Measurements from ENCODE around the gene GGCX. TPM values are rescaled to one million over a fixed set of nuclear protein-coding genes. Genes with fewer than 3 reads are reported as not detected.

The GGCX gene
- total and polyA plus RNA-seq, 12 donors = 14.9 to 85.2 (median 44.1) TPM

DNA sequence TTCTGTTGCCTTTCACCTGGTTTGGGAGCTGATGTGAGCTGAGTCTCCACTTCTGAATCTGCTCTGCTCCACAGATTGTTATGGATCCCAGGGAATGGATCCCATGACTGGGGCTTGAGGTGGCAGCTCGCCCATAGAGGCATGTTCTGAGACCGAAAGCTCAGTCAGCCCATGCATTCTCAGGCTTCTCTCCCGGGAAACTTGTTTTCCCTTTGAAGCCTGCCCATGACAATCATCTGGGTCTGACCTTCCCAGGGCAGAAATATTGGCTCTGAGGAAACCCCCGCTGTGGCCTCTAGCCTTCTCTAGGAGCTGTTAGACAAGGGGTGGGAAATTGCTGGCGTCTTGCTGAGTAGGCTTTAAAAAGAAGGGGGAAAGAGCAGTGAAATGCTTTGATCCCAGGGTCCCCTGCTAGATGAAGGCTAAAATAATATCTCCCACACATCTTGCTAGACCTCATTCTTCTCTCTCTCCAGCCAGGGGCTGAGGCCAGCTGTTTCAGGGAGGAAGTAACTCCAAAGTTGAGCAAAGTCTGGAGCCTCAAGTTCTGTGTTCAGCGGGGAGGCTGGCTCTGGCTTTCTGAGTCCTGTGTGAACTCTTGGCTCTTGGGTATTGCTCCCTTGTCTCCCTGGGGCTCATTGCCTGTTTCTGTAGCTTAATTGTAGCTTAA is 18.1 kb upstream of the GGCX start:
- H3K9me3 ChIP-seq (replicated peaks in 1 of 3) = no peaks in the 10 kb centered on the region
- peak overlapping the region in 2 of 5 donors; percentile 71 to 86 for H3K27ac ChIP-seq
- no peaks in the 10 kb centered on the region for H3K27me3 ChIP-seq
- intact Hi-C loops (cut with DNase I) = no loop called here
- TF ChIP-seq, protein P1, sequence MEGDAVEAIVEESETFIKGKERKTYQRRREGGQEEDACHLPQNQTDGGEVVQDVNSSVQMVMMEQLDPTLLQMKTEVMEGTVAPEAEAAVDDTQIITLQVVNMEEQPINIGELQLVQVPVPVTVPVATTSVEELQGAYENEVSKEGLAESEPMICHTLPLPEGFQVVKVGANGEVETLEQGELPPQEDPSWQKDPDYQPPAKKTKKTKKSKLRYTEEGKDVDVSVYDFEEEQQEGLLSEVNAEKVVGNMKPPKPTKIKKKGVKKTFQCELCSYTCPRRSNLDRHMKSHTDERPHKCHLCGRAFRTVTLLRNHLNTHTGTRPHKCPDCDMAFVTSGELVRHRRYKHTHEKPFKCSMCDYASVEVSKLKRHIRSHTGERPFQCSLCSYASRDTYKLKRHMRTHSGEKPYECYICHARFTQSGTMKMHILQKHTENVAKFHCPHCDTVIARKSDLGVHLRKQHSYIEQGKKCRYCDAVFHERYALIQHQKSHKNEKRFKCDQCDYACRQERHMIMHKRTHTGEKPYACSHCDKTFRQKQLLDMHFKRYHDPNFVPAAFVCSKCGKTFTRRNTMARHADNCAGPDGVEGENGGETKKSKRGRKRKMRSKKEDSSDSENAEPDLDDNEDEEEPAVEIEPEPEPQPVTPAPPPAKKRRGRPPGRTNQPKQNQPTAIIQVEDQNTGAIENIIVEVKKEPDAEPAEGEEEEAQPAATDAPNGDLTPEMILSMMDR (IDR thresholded peaks at IDR 0.05) = no peak
- no peak for TF ChIP-seq POLR2A (IDR thresholded peaks at IDR 0.05)
- 51 to 70% (median 64%) methylated on average over 6 of the region's 6 CpGs for WGBS, 4 donors
- peak in 1 of 7 donors; percentile 35 for DNase-seq
- H3K4me3 ChIP-seq = peak overlapping the region in 1 of 4 donors; percentile 29
- H3K4me1 ChIP-seq (replicated peaks in 1 of 2) = peaks cover 15 to 22% of the 10 kb centered on the region in 2 donors
- no peaks in the 10 kb centered on the region for H3K36me3 ChIP-seq (replicated peaks in 1 of 2)

DNA sequence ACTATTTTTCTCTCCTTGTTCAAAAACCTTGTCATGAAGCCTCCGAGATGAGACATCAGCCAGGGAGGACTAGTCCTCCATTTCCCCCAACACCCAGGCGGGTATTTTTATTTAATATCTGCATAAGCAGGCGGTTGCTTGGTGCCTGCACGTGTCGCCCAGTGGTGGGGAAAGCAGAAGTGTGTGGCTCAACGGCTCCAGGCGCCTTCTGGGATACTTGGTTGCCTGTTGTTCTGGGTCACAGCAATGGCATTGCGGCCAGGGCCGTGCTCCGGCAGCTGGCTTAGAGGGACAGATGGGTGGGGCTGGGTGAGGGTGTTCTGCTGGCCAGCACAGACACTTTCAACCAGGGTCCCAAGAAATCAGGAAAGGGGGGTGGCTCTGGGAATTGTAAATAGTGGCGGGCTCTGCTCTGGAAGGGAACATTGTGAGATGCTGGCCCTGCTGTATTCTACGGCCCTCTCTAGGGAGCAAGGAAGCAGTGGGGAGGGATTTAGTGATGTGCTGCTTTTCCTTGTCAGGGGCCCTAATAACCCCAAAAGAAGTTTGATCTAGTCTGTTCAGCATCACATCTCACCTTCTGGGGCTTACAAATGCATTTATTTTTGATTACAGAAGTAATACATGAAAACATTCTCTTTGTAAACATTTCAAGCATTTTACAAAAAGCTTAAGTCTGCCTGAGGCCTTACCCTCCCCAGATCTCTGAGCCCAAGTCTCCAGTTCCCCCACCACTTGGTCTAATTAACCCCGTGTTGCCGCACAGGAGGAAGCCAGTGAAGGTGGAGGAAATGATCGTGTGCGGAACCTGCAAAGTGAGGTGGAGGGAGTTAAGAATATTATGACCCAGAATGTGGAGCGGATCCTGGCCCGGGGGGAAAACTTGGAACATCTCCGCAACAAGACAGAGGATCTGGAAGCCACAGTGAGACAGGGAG is 17.2 kb upstream of the GGCX start:
- H3K9me3 ChIP-seq (replicated peaks in 1 of 3) = no peaks in the 10 kb centered on the region
- peaks cover 9 to 14% of the 10 kb centered on the region in 2 donors for H3K4me1 ChIP-seq (replicated peaks in 1 of 2)
- TF ChIP-seq, protein P1 (IDR thresholded peaks at IDR 0.05) = no peak
- TF ChIP-seq POLR2A (IDR thresholded peaks at IDR 0.05) = no peak
- no peaks in the 10 kb centered on the region for H3K27me3 ChIP-seq
- DNase-seq = peak in 5 of 7 donors; percentile 39 to 77 (median 54)
- intact Hi-C loops (cut with DNase I) = no loop called here
- peak overlapping the region; percentile 26 to 86 (median 71) for H3K27ac ChIP-seq
- peak overlapping the region in 2 of 4 donors; percentile 2 to 29 for H3K4me3 ChIP-seq
- no peaks in the 10 kb centered on the region for H3K36me3 ChIP-seq (replicated peaks in 1 of 2)
- WGBS, 4 donors = 57 to 63% (median 61%) methylated on average over 12 to 19 of the region's 19 CpGs

DNA sequence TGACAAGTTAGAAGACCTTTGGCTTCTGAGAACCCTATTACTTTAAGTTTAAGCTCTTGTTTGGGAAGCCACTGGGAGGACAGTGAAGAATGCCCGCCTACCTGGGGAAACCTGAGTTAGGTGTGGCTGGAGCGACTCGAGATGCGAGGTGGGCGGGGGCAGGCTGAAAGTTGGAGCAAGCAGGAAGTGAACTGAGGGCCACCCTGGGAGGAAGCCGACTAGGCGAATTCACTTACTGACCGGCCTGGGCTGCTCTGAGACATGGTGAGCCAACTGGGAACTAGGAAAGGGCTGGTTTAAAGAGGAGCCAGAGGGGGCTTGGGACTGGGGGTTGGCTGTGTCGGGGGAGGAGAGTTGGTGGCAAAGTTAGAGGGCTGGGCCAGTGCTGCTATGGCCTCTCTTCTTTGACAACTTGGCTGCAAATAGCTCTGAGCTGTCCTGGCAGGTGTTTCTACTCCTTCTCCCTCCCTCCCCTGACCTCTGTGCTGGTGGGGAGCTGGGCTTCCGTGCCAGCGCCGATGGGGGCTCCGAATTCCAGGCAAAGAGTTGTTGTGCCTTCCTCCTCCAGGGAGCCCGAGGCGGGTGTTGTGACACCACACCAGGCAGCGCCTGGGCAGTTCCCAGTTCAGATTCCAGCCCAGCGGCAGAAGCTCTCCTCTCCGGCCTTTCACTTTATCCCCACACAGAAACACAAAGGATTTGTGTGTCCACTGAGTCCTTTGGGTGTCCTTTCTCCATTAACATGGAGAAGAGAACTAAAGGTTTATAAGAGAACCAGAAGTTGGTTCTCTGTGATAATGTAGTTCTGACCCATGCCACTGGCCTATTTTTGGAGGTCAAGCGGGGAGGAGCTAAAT is 16.3 kb upstream of the GGCX start, which contains the start of gene VAMP8:
TSS of gene VAMP8 (plus strand) at position 201 of the 857 bp plus-strand sequence. CDS start at position 262, 61 bp downstream.
- intact Hi-C loops (cut with DNase I) = no loop called here
- peak in 2 of 7 donors; percentile 37 to 40 for DNase-seq
- peak within 1 kb of the TSS in 2 of 4 donors; percentile 2 to 29 for H3K4me3 ChIP-seq
- no peaks in the 10 kb centered on the region for H3K27me3 ChIP-seq
- 48 to 59% (median 53%) methylated on average over 18 to 19 of the region's 19 CpGs for WGBS, 4 donors
- no peak for TF ChIP-seq POLR2A (IDR thresholded peaks at IDR 0.05)
- TF ChIP-seq, protein P1 (IDR thresholded peaks at IDR 0.05) = no peak
- peak within 1 kb of the TSS; percentile 26 to 86 (median 71) for H3K27ac ChIP-seq
- H3K36me3 ChIP-seq (replicated peaks in 1 of 2) = no peaks in the 10 kb centered on the region
- peaks cover 9 to 14% of the 10 kb centered on the region in 2 donors for H3K4me1 ChIP-seq (replicated peaks in 1 of 2)
- no peaks in the 10 kb centered on the region for H3K9me3 ChIP-seq (replicated peaks in 1 of 3)

Data from adrenal gland (tissue), 12 donors.